ENCODE data around the gene PLB1. TPM values are rescaled to one million over a fixed set of nuclear protein-coding genes. Genes with fewer than 3 reads are reported as not detected.
A peak's percentile ranks its signal among the peaks of the same experiment; 100 is the strongest.

Gene PLB1
- total and polyA plus RNA-seq, 9 of the 15 experiments (the other 6 are each of a cell fraction or from before 2014, with no cell fraction given) = 0.01 to 0.09 (median 0.07) TPM; not detected in 2

- in situ Hi-C loops (cut with MboI) = no loop called here
- peaks cover 5 to 14% of the 10 kb centered on the region in 2 experiments; a peak in 4 of 5 replicates for H3K27me3 ChIP-seq (ENCODE audit: control insufficient read depth in 2 of 2, insufficient read depth in 2 of 2, low read length in 2 of 2)
- BruUV-seq (replicated peaks) = no TSS peak
- H3K9me1 ChIP-seq (ENCODE audit: control insufficient read depth, insufficient read depth, low read length) = no peaks in the 10 kb centered on the region
- CTCF ChIA-PET (ENCODE audit: low intra/inter-chr PET ratio) = interaction anchor here (0.5 to 2.6 kb wide), 15 partner anchors 11 to 710 kb away, joined by 3 to 48 read pairs (median 4); partner anchors contain the start of gene PPP1CB
- H3K4me1 ChIP-seq (replicated peaks in 1 of 2; ENCODE audit: control insufficient read depth in 2 of 2, insufficient read depth in 2 of 2, low read length in 2 of 2) = peaks cover 0 to 7% of the 10 kb centered on the region in 2 experiments; a peak in 3 of 5 replicates
- under 1% methylated on average over 32 of the region's 38 CpGs for WGBS (ENCODE audit: insufficient coverage, low coverage, missing lambda C conversion rate)
- peak overlapping the region; percentile 75 for H2AFZ ChIP-seq (ENCODE audit: low read depth, low read length)
- peak; percentile 80 for FAIRE-seq
- ATAC-seq = peak; percentile 99
- peak overlapping the region in 1 of 2 experiments; percentile 81; a peak in 1 of 4 replicates for H3K9ac ChIP-seq (ENCODE audit: insufficient read depth in 1 of 2, low read depth in 2 of 2, low read length in 2 of 2)
- intact Hi-C loops (cut with micrococcal nuclease) = loop anchor here (1.0 to 10.0 kb wide), 4 partner anchors 41 to 388 kb away; no protein-coding TSS in a partner anchor
- peak overlapping the region; percentile 42 for H3K4me3 ChIP-seq
- POLR2A ChIA-PET = interaction anchor here (0.6 to 1.4 kb wide), 8 partner anchors 8 to 1074 kb away, joined by 3 to 5 read pairs (median 3); partner anchors contain the start of gene PPP1CB
- H3K9me3 ChIP-seq (replicated peaks; ENCODE audit: control insufficient read depth, insufficient read depth, low read depth, low read length) = no peaks in the 10 kb centered on the region
- H3K27ac ChIP-seq (ENCODE audit: extremely low read depth, low read depth, low read length) = no peak overlapping the region
- H3K36me3 ChIP-seq (ENCODE audit: control insufficient read depth, insufficient read depth, low read length) = no peaks in the 10 kb centered on the region
- DNase-seq (ENCODE audit: extremely low read depth in 1 of 4, low spot score in 3 of 4) = peak; percentile 87 to 97 (median 96)
- no peaks in the 10 kb centered on the region for H3K79me2 ChIP-seq (ENCODE audit: control insufficient read depth, insufficient read depth, low read length)
- H3K4me2 ChIP-seq (ENCODE audit: insufficient read depth, low read length) = peak overlapping the region; percentile 62
- no peaks in the 10 kb centered on the region for H4K20me1 ChIP-seq (replicated peaks; ENCODE audit: control insufficient read depth, insufficient read depth, low read length)
- TF ChIP-seq JUND (IDR thresholded peaks at IDR 0.05; ENCODE audit: borderline replicate concordance, low read depth, low read length) (peak; percentile 59), JUND (tag; IDR thresholded peaks at IDR 0.05; ENCODE audit: borderline replicate concordance, low read depth, low read length) (no peak; the same call in 2 of the 3 replicates), TCF7 (IDR thresholded peaks at IDR 0.05; ENCODE audit: borderline replicate concordance) (0 out of 2 replicates have a peak, but pooled peaks have one; percentile 12), RBM14 (IDR thresholded peaks at IDR 0.05; ENCODE audit: borderline replicate concordance, insufficient read depth, low read depth, low read length) (no peak), KHSRP (IDR thresholded peaks at IDR 0.05) (no peak), HES1 (IDR thresholded peaks at IDR 0.05; ENCODE audit: low read depth) (no peak), ZNF766 (CRISPR knock-in tag; conservative IDR thresholded peaks at IDR 0.05) (no peak), ZKSCAN3 (CRISPR knock-in tag; IDR thresholded peaks at IDR 0.05) (no peak), CHD2 (IDR thresholded peaks at IDR 0.05; ENCODE audit: low read depth, low read length) (no peak), ZNF146 (CRISPR knock-in tag; IDR thresholded peaks at IDR 0.05; ENCODE audit: unreplicated experiment) (no peak), HCFC1 (IDR thresholded peaks at IDR 0.05; ENCODE audit: low read depth, low read length) (peak; percentile 31; the same call in 1 of the 2 replicates), YY1 (IDR thresholded peaks at IDR 0.05; ENCODE audit: borderline replicate concordance in 1 of 3, control insufficient read depth in 1 of 3, extremely low read depth in 1 of 3, insufficient read depth in 3 of 3, insufficient read length in 1 of 3, insufficient replicate concordance in 2 of 3, low read depth in 1 of 3, low read length in 2 of 3) (peak in 2 of 3 experiments; percentile 20 to 47), MYNN (IDR thresholded peaks at IDR 0.05) (no peak), MYNN (CRISPR knock-in tag; IDR thresholded peaks at IDR 0.05) (no peak), ARID1B (IDR thresholded peaks at IDR 0.05) (no peak), CHCHD3 (CRISPR knock-in tag; IDR thresholded peaks at IDR 0.05) (no peak), NR3C1 (CRISPR knock-in tag; IDR thresholded peaks at IDR 0.05) (no peak), FOXM1 (IDR thresholded peaks at IDR 0.05; ENCODE audit: low read depth) (no peak), FOXM1 (CRISPR knock-in tag; IDR thresholded peaks at IDR 0.05; ENCODE audit: low read depth) (no peak), NFYB (IDR thresholded peaks at IDR 0.05; ENCODE audit: extremely low read depth, insufficient read length) (no peak), FOXK1 (CRISPR knock-in tag; IDR thresholded peaks at IDR 0.05; ENCODE audit: borderline replicate concordance) (no peak), MXI1 (IDR thresholded peaks at IDR 0.05; ENCODE audit: low read depth, low read length) (no peak)
- TF ChIP-seq, protein P1, sequence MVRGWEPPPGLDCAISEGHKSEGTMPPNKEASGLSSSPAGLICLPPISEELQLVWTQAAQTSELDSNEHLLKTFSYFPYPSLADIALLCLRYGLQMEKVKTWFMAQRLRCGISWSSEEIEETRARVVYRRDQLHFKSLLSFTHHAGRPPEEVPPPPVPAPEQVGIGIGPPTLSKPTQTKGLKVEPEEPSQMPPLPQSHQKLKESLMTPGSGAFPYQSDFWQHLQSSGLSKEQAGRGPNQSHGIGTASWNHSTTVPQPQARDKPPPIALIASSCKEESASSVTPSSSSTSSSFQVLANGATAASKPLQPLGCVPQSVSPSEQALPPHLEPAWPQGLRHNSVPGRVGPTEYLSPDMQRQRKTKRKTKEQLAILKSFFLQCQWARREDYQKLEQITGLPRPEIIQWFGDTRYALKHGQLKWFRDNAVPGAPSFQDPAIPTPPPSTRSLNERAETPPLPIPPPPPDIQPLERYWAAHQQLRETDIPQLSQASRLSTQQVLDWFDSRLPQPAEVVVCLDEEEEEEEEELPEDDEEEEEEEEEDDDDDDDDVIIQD (CRISPR knock-in tag; IDR thresholded peaks at IDR 0.05) = no peak
Measured at GRCh38 chr2:28566521-28567041, 70.7 kb downstream of the PLB1 start.

Data from K562 (cell line).